ENCODE results near the gene MYO9B. TPM values are rescaled to one million over a fixed set of nuclear protein-coding genes. Genes with fewer than 3 reads are reported as not detected.

The MYO9B gene
- total RNA-seq, 1 experiment from 2014 or later: 79.4 TPM

DNA sequence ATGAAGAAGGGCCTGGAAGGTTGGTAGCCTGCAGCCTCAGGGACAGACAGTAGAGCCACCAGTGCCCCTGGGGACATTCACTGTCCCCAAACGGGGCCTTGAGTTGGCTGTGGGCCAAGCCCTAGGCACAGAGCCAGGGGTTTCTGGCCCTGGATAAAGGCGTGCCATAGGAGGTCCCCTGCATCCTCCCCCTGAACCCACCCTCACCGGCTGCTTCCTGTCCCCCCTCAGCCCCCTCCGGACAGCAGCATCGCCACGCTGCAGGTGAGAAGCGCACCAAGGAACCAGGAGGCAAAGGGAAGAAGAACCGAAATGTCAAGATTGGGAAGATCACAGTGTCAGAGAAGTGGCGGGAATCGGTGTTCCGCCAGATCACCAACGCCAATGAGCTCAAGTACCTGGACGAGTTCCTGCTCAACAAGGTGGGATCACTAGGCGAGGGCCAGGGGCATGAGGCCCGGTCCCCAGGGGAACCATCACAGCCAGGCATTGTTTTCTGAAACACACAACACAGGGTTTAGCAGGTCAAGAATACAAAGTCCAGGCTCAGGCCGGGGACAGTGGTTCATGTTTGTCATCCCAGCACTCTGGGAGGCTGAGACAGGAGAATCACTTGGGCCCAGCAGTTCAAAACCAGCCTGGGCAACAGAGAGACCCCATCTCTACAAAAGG is 125.0 kb downstream of the MYO9B start:
- no peaks in the 10 kb centered on the region; the same call in 1 of the 2 replicates for H3K36me3 ChIP-seq (ENCODE audit: control insufficient read depth, insufficient read depth, low read length)
- H3K27ac ChIP-seq (ENCODE audit: low read length): no peak overlapping the region
- H3K4me3 ChIP-seq (ENCODE audit: low read depth in 2 of 2, low read length in 2 of 2): no peak overlapping the region
- CTCF ChIA-PET: no interaction called here
- no TSS peak for BruUV-seq (replicated peaks)
- in situ Hi-C loops (cut with HindIII; ENCODE audit: low pct_unique_long_range_greater_than_20kb, low sequenced_read_pairs) (no loop called here), intact Hi-C loops (cut with micrococcal nuclease; ENCODE audit: unreplicated experiment) (no loop called here)
- H3K4me1 ChIP-seq (ENCODE audit: control insufficient read depth, insufficient read depth, low read length): no peaks in the 10 kb centered on the region
- ATAC-seq: no peak
- POLR2A ChIA-PET: no interaction called here
- TF ChIP-seq TCF7L2 (IDR thresholded peaks at IDR 0.05; ENCODE audit: low read depth, low read length) (no peak), SIN3A (IDR thresholded peaks at IDR 0.05; ENCODE audit: borderline replicate concordance, insufficient read depth, low read depth, low read length) (no peak)
- H3K27me3 ChIP-seq (ENCODE audit: control insufficient read depth, insufficient read depth, low read length): no peaks in the 10 kb centered on the region
- no peak for DNase-seq (ENCODE audit: low read depth, low spot score)
- H3K9me3 ChIP-seq (ENCODE audit: control insufficient read depth, insufficient read depth, low read depth, low read length): no peaks in the 10 kb centered on the region

GRCh38 chr19:17202249-17202648 is 126.7 kb downstream of the MYO9B start:
- H3K4me3 ChIP-seq (ENCODE audit: low read depth in 2 of 2, low read length in 2 of 2): no peak overlapping the region
- H3K36me3 ChIP-seq (ENCODE audit: control insufficient read depth, insufficient read depth, low read length): no peaks in the 10 kb centered on the region; the same call in 1 of the 2 replicates
- POLR2A ChIA-PET: no interaction called here
- H3K4me1 ChIP-seq (ENCODE audit: control insufficient read depth, insufficient read depth, low read length): no peaks in the 10 kb centered on the region
- H3K9me3 ChIP-seq (ENCODE audit: control insufficient read depth, insufficient read depth, low read depth, low read length): no peaks in the 10 kb centered on the region
- TF ChIP-seq, protein P1, sequence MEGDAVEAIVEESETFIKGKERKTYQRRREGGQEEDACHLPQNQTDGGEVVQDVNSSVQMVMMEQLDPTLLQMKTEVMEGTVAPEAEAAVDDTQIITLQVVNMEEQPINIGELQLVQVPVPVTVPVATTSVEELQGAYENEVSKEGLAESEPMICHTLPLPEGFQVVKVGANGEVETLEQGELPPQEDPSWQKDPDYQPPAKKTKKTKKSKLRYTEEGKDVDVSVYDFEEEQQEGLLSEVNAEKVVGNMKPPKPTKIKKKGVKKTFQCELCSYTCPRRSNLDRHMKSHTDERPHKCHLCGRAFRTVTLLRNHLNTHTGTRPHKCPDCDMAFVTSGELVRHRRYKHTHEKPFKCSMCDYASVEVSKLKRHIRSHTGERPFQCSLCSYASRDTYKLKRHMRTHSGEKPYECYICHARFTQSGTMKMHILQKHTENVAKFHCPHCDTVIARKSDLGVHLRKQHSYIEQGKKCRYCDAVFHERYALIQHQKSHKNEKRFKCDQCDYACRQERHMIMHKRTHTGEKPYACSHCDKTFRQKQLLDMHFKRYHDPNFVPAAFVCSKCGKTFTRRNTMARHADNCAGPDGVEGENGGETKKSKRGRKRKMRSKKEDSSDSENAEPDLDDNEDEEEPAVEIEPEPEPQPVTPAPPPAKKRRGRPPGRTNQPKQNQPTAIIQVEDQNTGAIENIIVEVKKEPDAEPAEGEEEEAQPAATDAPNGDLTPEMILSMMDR (IDR thresholded peaks at IDR 0.05): no peak
- no peak for TF ChIP-seq POLR2AphosphoS5 (IDR thresholded peaks at IDR 0.05; ENCODE audit: low read depth, low read length)
- no peak for TF ChIP-seq TCF7L2 (IDR thresholded peaks at IDR 0.05; ENCODE audit: low read depth, low read length)
- TF ChIP-seq, protein P2, sequence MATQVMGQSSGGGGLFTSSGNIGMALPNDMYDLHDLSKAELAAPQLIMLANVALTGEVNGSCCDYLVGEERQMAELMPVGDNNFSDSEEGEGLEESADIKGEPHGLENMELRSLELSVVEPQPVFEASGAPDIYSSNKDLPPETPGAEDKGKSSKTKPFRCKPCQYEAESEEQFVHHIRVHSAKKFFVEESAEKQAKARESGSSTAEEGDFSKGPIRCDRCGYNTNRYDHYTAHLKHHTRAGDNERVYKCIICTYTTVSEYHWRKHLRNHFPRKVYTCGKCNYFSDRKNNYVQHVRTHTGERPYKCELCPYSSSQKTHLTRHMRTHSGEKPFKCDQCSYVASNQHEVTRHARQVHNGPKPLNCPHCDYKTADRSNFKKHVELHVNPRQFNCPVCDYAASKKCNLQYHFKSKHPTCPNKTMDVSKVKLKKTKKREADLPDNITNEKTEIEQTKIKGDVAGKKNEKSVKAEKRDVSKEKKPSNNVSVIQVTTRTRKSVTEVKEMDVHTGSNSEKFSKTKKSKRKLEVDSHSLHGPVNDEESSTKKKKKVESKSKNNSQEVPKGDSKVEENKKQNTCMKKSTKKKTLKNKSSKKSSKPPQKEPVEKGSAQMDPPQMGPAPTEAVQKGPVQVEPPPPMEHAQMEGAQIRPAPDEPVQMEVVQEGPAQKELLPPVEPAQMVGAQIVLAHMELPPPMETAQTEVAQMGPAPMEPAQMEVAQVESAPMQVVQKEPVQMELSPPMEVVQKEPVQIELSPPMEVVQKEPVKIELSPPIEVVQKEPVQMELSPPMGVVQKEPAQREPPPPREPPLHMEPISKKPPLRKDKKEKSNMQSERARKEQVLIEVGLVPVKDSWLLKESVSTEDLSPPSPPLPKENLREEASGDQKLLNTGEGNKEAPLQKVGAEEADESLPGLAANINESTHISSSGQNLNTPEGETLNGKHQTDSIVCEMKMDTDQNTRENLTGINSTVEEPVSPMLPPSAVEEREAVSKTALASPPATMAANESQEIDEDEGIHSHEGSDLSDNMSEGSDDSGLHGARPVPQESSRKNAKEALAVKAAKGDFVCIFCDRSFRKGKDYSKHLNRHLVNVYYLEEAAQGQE (IDR thresholded peaks at IDR 0.05; ENCODE audit: insufficient read depth in 1 of 2, low read depth in 2 of 2, low read length in 1 of 2): no peak
- no peak for TF ChIP-seq SIN3A (IDR thresholded peaks at IDR 0.05; ENCODE audit: borderline replicate concordance, insufficient read depth, low read depth, low read length)
- ATAC-seq (peak; percentile 65; the same call in 1 of the 2 replicates), DNase-seq (ENCODE audit: low read depth, low spot score) (no peak)
- in situ Hi-C loops (cut with HindIII; ENCODE audit: low pct_unique_long_range_greater_than_20kb, low sequenced_read_pairs) (no loop called here), intact Hi-C loops (cut with micrococcal nuclease; ENCODE audit: unreplicated experiment) (no loop called here)
- BruUV-seq (replicated peaks): no TSS peak
- CTCF ChIA-PET: no interaction called here
- no peaks in the 10 kb centered on the region for H3K27me3 ChIP-seq (ENCODE audit: control insufficient read depth, insufficient read depth, low read length)
- H3K27ac ChIP-seq (ENCODE audit: low read length): no peak overlapping the region

DNA sequence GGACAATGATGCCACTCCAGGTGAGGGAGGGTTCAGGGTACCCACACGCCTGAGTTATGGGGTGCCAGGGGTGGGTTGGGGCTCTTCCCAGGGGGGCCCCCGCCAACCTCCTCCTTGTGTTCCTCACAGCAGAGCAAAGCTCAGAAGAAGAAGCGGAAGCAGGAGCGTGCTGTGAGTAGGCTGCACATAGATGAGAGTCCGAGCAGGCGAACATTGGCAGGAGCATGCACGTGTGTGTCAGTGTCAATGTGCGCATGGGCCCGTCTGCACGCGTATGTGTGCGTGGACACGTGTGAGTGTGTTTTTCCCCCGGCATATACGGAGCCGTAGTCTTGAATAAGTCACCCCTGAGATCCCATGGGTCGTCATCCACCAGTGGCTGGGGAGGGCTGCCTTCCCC is 127.1 kb downstream of the MYO9B start:
- Histone ChIP-seq H3K9me3 (ENCODE audit: control insufficient read depth, insufficient read depth, low read depth, low read length) (no peaks in the 10 kb centered on the region), H3K27me3 (ENCODE audit: control insufficient read depth, insufficient read depth, low read length) (no peaks in the 10 kb centered on the region), H3K36me3 (ENCODE audit: control insufficient read depth, insufficient read depth, low read length) (no peaks in the 10 kb centered on the region; the same call in 1 of the 2 replicates), H3K27ac (ENCODE audit: low read length) (no peak overlapping the region), H3K4me3 (ENCODE audit: low read depth in 2 of 2, low read length in 2 of 2) (no peak overlapping the region), H3K4me1 (ENCODE audit: control insufficient read depth, insufficient read depth, low read length) (no peaks in the 10 kb centered on the region)
- intact Hi-C loops (cut with micrococcal nuclease; ENCODE audit: unreplicated experiment) (no loop called here), in situ Hi-C loops (cut with HindIII; ENCODE audit: low pct_unique_long_range_greater_than_20kb, low sequenced_read_pairs) (no loop called here)
- ATAC-seq (no peak), DNase-seq (ENCODE audit: low read depth, low spot score) (no peak)
- TF ChIP-seq POLR2AphosphoS5 (IDR thresholded peaks at IDR 0.05; ENCODE audit: low read depth, low read length) (no peak), TCF7L2 (IDR thresholded peaks at IDR 0.05; ENCODE audit: low read depth, low read length) (no peak), SIN3A (IDR thresholded peaks at IDR 0.05; ENCODE audit: borderline replicate concordance, insufficient read depth, low read depth, low read length) (no peak)
- TF ChIP-seq, protein P1 (IDR thresholded peaks at IDR 0.05): no peak
- TF ChIP-seq, protein P2 (IDR thresholded peaks at IDR 0.05; ENCODE audit: insufficient read depth in 1 of 2, low read depth in 2 of 2, low read length in 1 of 2): no peak
- ChIA-PET CTCF (no interaction called here), POLR2A (no interaction called here)
- BruUV-seq (replicated peaks): no TSS peak

Measured in Panc1 (cell line).